HG02678 (cell line): ENCODE data around the gene FAM204A.
A peak's percentile ranks its signal among the peaks of the same experiment; 100 is the strongest.

ENCODE experiments used
- ATAC-seq: cut with Tn5 transposase; IDR thresholded peaks from one replicate; pipeline ENCODE4 v1.9.1; 2021; ENCODE audit warnings: mild to moderate bottlenecking, moderate library complexity; ENCODE audit not compliant: unreplicated experiment

FAM204A gene

DNA sequence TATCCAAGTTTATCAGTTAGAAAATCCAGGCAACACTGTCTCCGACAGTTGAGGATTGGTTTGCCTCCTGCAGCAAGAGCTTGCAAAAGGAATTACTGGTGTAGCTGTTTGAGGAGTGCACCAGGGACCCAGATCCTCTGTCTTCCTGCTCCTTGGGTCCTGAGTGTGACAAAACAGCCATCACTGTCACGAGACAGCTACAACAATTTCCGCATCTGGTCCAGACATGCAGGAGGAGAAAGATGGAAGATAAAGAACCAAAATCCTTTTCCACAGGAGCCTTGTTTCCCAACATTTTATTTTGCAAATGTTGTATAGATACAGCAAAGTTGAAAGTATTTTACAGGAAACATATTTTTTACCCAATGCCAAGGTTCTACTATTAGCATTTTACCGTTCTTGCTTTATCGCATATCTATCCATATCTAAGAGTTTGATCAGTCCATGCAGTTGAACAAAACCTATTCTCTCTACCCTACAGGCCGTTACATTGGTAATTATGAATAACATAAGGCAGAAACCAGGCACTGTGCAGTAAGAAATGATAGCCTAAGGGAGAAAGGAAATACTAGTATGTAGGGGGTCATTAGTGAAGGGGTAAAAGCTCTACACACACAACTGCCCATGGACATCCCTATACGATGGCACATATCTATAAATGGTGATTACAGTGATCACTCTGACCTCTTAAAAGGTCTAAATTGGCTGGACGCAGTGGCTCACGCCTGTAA is 54.9 kb downstream of the FAM204A start:
- no peak for ATAC-seq

DNA sequence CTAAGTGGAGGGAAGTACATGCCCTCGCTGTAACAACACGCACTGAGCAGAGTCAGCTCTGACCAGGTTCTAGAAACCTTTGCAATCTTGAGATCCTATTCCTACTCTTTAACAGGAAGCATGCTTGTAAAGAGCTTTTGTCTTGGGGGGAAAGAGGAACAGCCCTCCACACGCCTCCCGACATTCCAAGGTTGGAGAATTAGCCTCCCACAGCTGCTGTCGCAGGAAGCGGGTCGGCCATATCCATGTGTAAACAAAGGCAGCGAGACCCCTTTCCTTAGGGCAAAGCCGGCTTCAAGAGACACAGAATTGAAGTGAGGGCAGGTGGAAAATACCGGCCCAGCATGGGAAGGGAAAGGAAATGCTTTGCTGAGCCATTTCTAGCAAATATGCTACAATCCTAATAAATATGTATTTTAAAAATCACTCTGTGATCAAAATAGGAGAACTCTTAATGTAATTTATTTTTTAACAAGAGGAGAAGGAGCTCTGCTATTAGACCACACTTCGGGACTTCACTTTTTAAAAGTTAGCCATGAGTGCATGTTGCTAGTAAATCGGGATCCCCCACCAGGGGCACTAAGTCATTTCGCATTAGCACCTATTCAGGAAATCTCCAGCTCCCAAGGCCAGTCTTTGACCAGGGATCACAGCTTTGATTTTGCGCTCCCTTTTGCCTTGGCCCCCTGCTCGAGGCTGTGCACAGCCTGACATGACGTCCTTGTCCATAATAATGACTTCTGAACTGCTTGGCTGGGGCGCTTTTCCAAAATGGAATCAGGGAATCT is 55.9 kb downstream of the FAM204A start:
- no peak for ATAC-seq

DNA sequence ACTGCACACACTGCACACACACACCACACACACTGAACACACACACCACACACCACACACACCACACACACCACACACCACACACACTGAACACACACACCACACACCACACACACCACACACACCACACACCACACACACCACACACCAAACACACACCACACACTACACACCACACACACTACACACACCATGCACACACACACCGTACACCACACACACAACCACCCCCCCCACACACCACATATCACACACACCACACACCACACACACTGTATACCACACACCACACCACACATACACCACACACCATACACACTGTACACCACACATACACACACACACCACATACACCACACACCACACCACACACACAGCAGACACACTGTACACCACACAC is 59.5 kb downstream of the FAM204A start:
- ATAC-seq: no peak

DNA sequence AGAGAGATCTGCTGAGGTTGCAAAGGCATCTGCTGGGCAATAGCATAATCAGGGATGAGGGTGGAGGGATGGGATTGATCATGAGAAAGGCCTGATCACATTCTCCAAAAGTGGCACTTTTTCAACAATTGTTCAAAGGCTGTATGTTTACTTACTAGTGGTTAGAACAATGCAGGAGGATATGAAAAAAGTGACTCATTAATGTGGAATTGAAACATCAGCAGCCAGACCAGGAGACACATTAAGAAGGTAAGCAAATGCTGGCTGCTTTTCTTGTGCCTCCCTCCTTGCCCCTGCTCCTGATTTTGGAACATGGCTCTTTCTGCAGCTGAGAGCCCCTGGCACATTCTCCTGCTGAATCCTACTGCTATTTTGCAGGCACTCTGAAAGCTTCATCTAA is 63.5 kb downstream of the FAM204A start:
- no peak for ATAC-seq

DNA sequence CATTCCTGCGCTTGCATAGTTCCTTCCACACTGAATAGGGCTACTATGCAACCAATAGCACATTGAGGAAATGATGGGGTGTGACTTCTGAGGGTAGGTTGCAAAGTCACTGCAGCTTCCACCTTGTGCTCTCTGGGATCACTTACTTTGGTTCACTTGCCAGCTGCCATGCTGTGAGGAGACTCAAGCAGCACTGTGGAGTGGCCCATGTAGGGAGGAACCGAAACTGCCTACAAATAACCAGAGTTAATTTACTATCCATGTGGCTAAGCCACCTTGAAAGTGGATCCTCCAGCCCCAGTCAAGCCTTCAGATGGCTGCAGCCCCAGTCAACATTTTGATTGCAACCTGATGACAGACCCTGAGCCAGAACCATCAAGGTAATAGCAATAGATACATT is 64.3 kb downstream of the FAM204A start:
- ATAC-seq: no peak

DNA sequence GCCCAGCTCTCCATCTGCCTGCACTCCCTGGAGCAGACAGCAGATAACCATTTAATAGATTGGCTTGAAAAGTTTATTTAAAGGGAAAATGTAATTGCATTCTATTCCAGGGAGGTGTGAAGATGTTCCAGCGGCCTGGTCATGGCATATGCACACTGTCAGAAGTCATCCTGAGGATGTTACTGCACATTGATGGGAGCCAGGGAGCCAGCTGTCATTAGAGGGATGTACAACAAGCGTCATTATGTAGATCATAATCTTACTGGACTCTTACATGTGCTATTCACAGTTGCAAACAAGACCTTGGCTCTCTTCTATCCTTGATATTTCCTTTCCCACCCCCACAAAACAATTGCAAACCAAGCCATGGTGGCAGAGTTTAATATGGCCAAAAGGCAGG is 65.4 kb downstream of the FAM204A start:
- ATAC-seq: no peak

DNA sequence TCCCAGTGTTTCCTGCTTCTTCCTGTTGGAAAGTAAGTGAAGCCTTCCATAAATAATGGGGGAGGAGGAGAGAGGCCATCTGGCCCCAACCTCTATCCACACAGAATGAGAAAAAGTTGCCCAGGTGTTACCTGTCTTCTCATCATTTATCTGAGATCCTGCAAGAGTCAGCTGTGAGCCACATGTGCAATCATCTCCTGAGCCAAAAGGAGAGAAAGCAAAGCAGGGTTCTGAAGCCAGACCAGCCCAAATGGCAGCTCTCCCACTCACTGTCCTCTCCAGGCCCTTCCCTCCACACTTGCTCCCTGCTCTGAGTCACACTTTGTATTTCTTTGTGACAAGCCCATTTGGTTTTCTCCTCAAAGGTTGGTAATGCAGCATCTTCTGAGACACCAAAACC is 65.9 kb downstream of the FAM204A start:
- ATAC-seq: no peak

DNA sequence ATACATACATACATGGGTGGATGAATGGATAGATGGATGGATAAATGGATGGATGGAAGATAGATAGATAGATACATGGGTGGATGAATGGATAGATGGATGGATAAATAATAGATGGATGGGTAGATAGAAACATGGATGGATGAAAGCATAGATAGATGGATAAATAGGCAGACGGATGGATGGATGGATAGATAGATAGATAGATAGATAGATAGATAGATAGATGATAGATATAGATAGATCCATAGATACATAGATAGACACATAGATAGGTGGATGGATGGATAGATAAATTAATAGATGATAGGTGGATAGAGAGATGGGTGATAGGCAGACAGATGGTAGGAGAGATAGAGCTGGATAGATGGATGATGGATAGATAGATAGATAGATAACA is 68.5 kb downstream of the FAM204A start:
- ATAC-seq: no peak

DNA sequence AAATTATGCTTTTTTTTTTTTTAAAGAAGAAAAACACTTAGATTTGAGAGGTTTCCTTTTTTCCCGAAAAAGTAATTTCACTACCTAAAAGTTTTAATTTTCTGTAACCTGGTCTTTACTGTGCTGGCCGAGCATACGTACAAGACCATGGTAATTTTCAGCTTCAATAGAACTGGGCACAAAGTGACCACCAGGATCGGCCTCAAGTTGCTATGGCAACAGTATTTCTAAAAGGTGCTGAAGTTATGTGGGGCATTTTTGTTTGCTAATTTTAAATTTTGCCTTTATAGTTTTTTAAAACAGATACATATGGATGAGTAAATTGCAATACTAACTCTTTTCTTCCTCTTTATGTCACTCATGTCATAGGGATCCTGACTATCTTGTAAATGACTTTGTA is 69.4 kb downstream of the FAM204A start:
- no peak for ATAC-seq

DNA sequence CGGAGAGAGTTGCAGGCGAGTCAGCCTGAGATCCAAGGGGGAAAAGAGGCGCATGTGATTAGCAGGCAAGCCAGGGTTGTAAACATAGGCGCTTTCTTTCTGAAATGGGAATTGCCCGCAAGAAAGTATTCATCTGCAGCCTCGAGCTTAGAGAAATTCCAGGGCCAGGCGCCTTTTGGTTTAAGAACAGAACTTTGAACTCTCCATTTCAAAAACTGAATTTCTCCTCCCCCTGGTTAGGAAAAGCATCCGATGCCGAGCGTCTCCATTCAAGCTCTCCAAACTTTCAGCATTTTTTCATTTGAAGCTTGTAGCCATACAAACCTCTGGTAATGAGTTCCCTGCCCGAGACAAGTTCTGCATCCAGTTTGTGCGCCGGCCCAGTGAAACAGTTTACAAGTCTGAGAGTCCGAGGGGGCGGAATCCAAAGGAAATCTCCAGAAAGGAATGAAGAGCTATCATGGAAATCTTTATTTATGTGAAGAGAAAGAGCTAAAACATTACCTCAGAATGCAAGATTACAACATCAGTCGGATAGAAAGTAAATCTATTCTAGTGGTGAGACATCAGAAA is 69.9 kb downstream of the FAM204A start:
- no peak for ATAC-seq

DNA sequence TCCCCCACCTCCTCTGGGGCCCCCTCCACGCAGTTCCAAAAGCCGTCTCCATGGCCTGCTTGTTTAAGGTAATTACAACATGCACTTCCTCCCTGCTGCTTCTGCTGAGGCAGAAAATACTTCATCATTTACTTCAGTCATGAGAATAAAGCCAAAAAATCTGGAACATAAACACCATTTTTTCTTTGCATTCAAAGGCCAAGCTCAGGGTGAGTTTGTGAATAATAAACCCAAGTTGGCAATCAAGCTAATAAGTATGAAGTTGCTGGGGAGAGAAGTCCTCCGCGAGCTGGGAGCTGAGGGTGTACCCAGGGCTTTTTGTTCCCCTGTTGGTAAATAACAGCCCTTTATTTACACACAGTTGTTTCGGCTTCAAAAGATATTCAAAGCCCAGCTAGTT is 70.5 kb downstream of the FAM204A start:
- ATAC-seq: no peak

DNA sequence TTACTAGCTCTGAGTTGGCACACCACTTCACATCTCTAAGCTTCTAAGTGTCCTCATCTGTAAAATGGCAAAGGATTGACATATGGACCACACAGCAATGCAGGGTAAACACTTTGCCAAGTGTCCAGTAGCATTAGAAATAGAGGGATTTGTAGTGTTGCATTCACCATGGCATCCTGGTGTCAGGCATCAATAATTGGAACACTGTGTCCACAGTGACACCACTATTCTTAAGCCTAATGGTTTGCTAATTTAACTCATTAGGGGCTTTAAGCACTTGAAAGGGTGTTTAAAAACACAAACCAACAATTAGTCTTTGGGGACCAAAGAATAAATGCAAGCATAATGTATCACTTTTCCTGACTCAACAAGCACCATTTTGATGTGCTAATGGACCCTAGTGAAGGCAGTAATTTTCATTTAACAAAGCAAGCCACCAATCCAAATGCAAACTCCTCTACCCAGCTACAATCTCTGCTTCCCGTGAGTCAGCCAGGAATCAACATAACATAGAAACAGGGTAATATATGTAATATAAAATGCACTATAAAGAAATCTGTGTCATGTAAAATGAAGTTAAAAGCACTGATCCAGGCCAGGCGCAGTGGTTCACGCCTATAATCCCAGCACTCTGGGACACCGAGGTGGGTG is 75.9 kb downstream of the FAM204A start:
- no peak for ATAC-seq

DNA sequence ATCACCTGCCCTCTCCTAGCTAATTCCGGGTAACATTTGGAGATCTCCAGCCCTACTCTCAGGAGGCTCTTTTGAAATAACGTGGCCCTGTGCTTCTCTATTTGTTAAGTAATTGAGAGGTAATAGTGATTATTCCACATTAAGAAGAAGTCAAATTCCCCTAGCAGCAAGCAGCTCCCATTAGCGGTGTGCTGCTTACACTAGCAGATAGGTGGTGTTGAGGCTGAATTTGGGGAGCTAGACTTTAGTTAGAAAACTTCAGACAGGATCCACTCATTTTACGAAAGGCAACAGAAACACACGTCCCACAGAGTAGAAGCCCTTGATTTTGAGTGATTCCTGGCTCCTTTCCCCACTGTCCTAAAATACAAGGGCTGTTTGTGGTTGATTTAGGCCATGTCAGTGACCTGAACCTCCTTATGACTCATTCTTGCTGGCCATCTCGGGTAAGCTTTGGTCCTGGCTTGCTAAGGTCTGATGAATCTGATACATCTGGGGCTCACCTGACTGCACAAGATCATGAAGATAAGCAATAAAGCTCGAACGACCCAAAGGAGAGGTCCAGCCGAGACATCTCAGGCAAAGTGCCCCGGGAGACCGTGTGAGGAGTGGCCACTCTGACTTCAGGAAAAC is 77.2 kb downstream of the FAM204A start:
- no peak for ATAC-seq

DNA sequence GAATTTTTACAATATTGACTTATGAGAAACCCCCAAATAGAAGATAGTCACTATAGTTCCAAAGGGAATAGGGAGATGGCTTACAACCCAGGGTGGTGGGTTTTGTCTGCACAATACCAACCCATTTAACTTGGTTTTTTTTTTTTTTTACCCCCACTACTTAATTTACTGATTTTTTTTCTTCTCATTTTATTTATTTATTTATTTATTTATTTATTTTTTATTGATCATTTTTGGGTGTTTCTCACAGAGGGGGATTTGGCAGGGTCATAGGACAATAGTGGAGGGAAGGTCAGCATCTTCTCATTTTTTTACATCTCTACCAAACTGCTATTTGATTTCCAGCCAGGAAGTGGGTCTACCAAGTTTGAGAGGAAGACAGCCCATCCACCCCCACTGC is 77.9 kb downstream of the FAM204A start:
- ATAC-seq: no peak

DNA sequence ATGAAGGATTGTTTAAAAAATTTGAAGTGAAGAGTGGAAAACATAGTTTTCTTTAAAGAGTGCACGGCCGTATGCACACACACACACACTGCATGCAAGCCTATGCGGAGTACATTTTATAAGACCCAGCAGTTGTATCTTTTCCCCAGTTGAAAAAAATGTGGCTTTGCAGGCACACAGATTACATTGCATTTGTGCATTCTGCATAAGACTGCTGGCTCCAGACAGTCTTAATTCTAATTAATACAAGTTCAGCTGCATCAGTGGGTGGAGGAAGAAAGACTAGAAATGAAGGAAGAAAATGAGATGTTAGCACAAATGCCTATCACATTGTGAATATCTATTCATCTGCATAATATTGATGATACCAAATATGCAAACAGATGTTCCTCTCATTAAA is 79.6 kb downstream of the FAM204A start:
- no peak for ATAC-seq

DNA sequence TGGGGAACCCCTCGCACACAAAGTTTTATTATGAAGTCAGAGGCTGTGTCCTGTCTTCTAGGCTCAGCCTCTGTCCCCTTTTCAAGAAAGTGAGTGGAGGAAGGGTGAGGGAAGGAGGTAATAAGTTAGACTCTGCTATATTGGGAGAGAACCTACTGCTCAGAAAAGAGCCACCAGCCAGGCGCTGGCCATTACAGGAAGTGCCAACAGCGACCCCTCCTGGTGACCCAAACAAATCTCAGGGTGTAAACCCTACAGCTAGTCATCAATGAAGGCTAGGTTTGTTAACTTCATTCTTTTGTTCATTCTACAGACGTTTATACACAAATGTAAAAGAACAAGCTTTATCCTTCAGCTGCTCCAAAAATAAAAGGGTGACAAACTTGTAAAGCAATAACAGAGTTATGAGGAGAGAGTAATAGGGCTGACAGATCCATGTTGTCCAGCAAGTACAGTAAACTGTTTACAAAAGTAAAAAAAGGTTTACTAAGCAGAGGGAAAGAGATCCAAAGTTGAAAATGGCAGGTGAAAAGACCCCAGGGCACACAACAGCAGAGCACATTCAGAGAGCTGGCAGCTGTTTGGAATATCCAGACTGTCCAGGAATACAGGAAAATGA is 82.7 kb downstream of the FAM204A start:
- ATAC-seq: peak; percentile 43

DNA sequence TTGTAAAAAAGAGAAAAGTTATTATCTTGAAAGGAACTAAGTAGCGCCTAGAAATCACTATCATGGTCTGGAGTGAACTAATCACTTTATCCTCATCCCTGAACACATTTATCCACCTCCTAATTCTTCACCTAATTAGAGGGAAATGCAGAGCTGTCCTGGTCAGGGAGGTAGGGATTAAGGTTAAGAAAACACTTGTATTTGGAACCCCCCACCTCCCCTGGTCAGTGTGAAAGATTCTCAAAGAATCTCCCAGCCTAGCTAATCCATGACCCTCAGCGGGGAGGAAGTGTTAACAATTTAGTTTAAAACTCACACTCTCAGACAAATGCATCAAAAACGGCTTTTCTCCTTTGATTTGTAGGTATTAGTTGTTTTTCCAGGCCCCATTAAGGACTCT is 83.8 kb downstream of the FAM204A start:
- no peak for ATAC-seq

DNA sequence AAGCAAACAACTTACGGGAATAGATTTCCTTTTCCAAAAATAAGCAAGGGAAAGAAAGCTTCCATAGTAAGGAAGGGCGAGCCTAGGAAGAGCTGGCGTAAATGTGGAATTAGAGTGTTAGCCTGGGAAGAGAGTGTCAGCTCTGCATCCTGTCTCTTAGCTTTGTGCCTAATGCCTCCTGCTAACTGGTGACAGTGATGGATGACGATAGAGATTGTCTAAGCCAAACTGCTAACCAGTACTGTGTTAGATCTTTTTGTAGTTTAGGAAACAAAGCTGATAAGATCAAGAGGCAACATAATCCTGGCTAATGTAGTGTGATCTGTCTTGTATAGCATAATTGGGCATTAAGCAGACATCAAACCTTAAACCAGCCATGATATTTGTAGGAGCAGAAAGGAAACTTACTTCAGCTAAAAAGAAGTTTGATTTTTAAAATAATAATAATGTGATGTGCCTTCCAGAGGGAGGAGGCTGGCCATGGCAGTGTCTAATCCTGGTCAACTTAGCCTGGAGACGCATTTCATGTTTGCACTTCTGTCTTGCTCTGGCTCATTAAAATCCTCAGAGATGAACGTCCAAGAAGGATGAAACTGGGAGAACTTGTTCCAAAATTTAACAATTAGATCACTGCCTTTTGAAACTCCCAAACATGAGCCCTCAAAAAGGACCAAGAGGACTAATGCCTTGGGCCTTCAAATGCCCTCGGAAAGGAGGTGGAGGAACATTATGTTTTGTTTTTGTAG is 85.1 kb downstream of the FAM204A start:
- ATAC-seq: no peak

DNA sequence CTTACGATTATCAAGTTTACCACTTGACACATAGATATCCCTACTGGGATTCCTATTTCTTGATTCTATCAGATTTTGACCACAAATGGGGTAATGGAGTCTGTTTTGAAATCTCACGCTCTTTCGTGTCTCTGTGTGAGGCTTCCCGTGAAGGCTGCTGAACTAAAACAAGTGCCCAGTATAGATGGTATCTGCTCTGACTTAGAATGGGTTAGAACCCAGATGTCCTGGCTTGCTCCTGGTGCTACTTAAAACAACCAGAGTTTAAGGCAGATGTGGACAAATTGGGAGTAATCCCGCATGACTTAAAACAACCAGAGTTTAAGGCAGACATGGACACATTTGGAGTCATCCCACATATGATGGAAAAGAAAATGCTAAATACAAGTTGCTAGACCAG is 85.9 kb downstream of the FAM204A start:
- no peak for ATAC-seq

DNA sequence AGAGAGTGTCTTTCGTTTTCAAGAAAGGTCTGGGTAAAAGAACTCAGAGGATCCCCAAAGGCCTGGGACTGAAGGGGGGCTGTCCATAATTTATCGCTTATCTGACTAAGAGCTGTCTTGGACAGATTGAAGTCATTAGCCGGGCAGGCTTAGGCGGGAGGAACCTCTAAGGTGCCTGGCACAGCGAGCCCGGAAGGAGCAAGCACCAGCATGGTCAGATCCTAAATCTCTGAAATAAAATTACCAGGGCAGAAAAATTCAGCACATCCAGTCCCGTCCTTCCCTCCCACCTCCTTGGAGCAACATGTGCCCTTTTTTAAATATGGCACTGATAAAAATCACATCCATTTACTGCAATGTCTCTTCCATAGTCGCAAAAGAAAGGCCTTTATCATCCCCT is 86.8 kb downstream of the FAM204A start:
- no peak for ATAC-seq
